ENCODE measurements around the gene DUT.

GRCh38 chr15:48313216-48313615, 18.0 kb upstream of the DUT start:
- TF ChIP-seq CTCF (conservative IDR thresholded peaks at IDR 0.05; ENCODE audit: low read depth, low read length) = no peak
- no peak for TF ChIP-seq EZH2 (IDR thresholded peaks at IDR 0.05; ENCODE audit: borderline replicate concordance, low read depth, low read length, poor library complexity, severe bottlenecking)

Data from A673 (cell line).